Renal cortex interstitium (tissue), 15 donors: Measurements from ENCODE around the gene MEGF9. TPM values are rescaled to one million over a fixed set of nuclear protein-coding genes. Genes with fewer than 3 reads are reported as not detected.
"Not testable (repeated sequence)": the region's sequence is repeated elsewhere in the genome, so short reads cannot be mapped to it uniquely, and the experiment has no call there.

Experiments
- DNase-seq, 11 donors: peaks; one replicate each; pipeline ENCODE4 v3.0.0-alpha.2; 2013; ENCODE audit warnings: low read depth in 9 of 11, low spot score in 4 of 11; ENCODE audit errors: extremely low read depth in 1 of 11
- long read RNA-seq, 16 experiments: transcript quantifications; one replicate each; lab custom pipeline, GENCODE V29; 2026
- polyA plus RNA-seq, 3 donors: library from polyadenylated mRNA; unstranded; fragments of 120-200 nt; gene quantifications; one replicate each; pipeline ENCODE4 v1.2.1, GENCODE V29; 2013; ENCODE audit not compliant: insufficient read length in 3 of 3

MEGF9 gene
- 10 to 100 TPM; 15.2 to 19.2 (median 16.9) TPM for polyA plus RNA-seq
- long read RNA-seq, donor 1, result 0 reads
- long read RNA-seq, donor 2, full-length matches to known transcripts, result 1 of 1 reads
- long read RNA-seq, donor 2, partial matches to known transcripts, result 0 of 1 reads
- long read RNA-seq, donor 2, other reads (novel, unspliced or antisense), result 0 of 1 reads
- long read RNA-seq, donor 3, full-length matches to known transcripts, result 4 of 4 reads
- long read RNA-seq, donor 3, partial matches to known transcripts, result 0 of 4 reads
- long read RNA-seq, donor 3, other reads (novel, unspliced or antisense), result 0 of 4 reads
- long read RNA-seq, donor 4, result 0 reads
- long read RNA-seq, donor 5, result 0 reads
- long read RNA-seq, donor 6, full-length matches to known transcripts, result 1 of 1 reads
- long read RNA-seq, donor 6, partial matches to known transcripts, result 0 of 1 reads
- long read RNA-seq, donor 6, other reads (novel, unspliced or antisense), result 0 of 1 reads
- long read RNA-seq, donor 7, result 0 reads
- long read RNA-seq, donor 8, full-length matches to known transcripts, result 8 of 8 reads
- long read RNA-seq, donor 8, partial matches to known transcripts, result 0 of 8 reads
- long read RNA-seq, donor 8, other reads (novel, unspliced or antisense), result 0 of 8 reads
- long read RNA-seq, donor 9, full-length matches to known transcripts, result 3 of 3 reads
- long read RNA-seq, donor 9, partial matches to known transcripts, result 0 of 3 reads
- long read RNA-seq, donor 9, other reads (novel, unspliced or antisense), result 0 of 3 reads
- long read RNA-seq, donor 10, full-length matches to known transcripts, result 4 of 4 reads
- long read RNA-seq, donor 10, partial matches to known transcripts, result 0 of 4 reads
- long read RNA-seq, donor 10, other reads (novel, unspliced or antisense), result 0 of 4 reads
- long read RNA-seq, donor 11, full-length matches to known transcripts, result 4 of 4 reads
- long read RNA-seq, donor 11, partial matches to known transcripts, result 0 of 4 reads
- long read RNA-seq, donor 11, other reads (novel, unspliced or antisense), result 0 of 4 reads
- long read RNA-seq, donor 12, full-length matches to known transcripts, result 3 of 3 reads
- long read RNA-seq, donor 12, partial matches to known transcripts, result 0 of 3 reads
- long read RNA-seq, donor 12, other reads (novel, unspliced or antisense), result 0 of 3 reads
- long read RNA-seq, donor 13, result 0 reads
- long read RNA-seq, donor 14, full-length matches to known transcripts, result 4 of 4 reads
- long read RNA-seq, donor 14, partial matches to known transcripts, result 0 of 4 reads
- long read RNA-seq, donor 14, other reads (novel, unspliced or antisense), result 0 of 4 reads
- long read RNA-seq, donor 15, result 0 reads
- long read RNA-seq, donor 16, full-length matches to known transcripts, result 8 of 15 reads
- long read RNA-seq, donor 16, partial matches to known transcripts, result 7 of 15 reads
- long read RNA-seq, donor 16, other reads (novel, unspliced or antisense), result 0 of 15 reads

DNA sequence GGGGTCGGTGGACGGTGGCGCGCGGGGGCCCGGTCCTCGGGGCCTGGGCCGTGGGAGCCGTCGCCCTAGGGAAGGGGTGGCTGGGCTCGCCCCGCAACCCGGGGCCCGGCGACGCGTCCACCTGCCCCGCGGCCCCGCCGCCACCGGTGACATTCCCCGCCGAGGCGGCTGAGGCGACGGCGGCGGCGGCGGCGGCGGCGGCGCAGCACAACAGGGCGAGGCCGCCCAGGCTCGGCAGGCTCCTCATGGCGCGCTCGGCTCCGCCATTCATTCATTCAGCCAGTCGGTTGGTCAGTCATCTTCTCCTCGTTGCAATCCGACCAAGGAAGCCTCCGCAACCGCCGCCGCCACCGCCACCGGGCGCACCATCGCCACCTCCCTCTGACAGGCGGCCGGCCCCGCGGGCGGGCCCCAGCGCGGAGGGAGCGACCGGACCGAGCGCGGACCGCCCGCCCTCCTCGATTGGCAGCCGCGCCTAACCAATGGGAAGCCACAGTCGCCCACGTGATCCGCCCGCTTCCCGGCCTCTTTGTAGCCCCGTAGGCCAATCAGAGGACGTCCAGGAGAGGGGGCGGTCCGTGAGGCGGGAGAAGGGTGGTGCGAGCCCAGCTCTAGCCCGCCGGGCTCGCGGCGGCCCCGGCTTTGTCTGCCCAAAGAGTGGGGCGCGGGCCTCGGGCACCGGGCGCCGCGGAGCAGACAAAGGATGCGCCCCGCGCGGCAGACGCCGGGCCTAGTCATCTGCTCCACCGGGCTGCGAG lies at the start of gene MEGF9:
TSS of gene MEGF9 (minus strand) at position 383 of the 758 bp plus-strand sequence. CDS start at position 271, 112 bp downstream.
- peak; percentile 82 to 97 (median 96) for DNase-seq

DNA sequence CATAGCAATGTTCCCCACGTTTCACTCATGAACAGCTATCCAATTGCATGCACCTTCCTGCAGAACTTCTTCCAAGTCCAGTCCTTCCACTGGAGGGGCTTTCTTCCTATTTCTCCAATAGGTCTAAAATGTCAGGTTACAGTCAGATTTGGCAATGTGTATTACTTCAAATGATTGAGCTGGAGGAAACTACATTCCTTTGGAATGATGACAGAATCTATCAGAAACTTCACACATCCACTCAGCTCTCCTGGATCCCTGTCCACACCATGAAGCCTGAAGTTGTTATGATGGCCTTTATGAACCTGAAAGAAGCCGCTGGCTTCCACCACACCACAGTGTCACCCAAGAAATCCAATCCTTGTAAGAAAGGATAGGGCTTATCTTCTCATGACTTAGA lies 46.7 kb upstream of the MEGF9 start:
- no peak for DNase-seq

GRCh38 chr9:120759755-120760400 lies 45.6 kb upstream of the MEGF9 start:
- DNase-seq, result no peak

DNA sequence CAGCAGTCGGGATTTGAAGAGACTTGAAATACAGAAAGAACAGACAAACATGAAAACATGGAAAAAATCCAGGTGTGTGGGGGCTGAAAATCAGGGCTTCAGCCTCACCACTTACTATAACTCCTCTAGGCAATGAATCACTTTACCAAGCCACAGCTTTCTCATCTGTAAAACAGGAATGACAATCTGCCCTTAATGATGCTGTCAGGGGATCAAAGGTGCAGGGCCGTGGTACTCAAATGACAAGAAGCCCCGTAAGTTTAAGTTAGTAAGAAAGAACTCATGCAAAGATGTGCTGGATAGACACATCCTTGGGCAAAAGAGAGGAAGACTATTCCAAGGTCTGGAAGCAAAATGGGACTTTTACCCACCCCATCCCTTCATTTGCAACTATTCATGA lies 44.3 kb upstream of the MEGF9 start:
- DNase-seq, result no peak

DNA sequence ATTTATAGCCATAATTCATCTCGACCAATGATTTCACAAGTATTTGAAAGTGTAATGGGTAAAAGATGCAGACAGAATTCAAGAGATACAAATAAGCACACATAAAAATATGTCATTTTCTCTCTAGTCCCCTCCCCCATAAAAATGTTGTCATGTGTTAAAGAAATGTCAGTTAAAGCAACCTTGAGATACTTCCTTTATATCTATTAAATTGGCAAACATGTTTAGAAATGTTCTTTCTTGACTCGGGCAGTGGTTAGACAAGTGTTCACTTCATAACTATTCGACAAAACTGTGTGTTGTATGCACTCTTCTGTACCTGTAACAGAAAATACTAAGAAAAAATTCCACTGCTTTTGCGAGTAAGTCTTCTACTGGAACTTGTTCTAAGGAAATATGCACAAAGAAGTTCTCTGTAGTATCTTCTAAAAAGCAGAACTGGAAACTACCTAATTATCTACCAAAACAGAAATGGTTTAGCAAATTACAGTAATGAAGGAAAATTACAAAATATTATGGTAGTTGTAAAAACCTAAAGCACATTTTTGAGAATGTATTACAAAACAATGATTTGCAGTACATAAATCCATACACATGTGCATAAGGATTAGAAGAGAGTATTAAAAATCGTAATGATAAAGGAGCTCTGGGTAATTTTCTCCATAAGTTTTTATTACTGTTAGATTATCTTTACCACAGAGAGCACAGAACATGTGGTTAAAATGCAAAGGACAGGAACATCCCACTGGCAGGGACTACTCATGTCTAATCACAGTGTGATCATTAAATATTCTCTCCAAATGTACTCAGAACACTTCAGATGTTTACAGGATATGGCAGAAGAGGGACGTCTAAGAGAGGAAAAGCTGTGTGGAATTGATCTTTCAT lies 43.0 kb upstream of the MEGF9 start:
- no peak for DNase-seq

- no peak for DNase-seq
Observed at GRCh38 chr9:120756531-120756930, 42.3 kb upstream of the MEGF9 start.

DNA sequence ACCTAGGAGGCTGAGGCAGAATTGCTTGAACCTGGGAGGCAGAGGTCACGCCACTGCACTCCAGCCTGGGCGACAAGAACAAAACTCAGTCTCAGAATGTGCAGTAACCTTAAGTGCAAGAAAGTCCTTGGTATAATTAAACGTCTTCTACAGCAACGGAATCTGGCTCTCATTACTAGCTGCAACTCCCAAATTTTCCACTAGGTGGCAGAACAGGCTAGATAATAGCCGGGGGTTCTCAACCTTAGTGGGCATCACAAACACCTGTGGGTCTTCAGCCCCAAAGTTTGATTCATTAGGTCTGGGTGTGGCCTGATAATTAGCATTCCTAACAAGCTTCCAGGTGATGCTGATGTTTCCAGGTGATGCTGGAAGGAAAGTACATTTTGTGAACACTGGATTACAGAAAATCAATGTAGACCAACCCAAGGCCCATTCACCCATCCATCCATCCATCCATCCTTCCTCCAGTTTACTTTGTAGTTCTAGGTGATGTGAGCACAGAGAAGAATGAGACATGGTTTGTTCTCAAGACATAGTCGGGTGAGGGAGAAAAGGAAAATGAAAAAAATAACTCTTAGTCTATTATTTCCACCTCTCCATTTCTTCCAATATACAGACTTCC lies 41.7 kb upstream of the MEGF9 start:
- peak; percentile 10 to 56 (median 31) for DNase-seq

DNA sequence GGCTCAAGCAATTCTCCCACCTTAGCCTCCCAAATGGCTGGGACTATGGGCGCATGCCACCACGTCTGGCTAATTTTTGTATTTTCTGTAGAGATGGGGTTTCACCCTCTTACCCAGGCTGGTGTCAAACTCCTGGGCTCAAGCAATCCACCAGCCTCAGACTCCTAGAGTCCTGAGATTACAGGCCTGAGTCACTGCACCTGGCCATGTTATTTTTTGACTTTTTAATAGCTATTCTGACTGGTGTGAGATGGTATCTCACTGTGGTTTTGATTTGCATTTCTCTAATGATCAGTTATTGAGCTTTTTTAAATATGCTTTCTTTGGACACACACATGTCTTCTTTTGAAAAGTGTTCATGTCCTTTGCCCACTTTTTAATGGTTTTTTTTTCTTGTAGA lies 40.8 kb upstream of the MEGF9 start:
- DNase-seq, result no peak

DNA sequence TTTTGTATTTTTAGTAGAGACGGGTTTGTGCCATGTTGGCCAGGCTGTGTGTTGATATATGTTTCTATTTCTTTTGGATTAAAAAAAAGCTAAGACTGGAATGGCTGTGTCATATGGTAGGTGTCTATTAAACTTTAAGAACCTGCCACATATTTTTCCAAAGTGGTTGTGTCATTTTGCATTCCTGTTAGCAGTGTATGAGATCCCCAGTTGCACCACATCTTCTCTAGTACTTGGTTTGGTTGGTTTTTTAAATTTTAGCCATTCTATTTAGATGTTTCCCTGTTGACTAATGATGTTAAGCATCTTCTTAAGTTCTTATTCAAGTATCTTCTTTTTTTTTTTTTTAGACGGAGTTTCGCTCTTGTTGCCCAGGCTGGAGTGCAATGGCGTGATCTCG lies 36.2 kb upstream of the MEGF9 start:
- DNase-seq, result no peak

DNA sequence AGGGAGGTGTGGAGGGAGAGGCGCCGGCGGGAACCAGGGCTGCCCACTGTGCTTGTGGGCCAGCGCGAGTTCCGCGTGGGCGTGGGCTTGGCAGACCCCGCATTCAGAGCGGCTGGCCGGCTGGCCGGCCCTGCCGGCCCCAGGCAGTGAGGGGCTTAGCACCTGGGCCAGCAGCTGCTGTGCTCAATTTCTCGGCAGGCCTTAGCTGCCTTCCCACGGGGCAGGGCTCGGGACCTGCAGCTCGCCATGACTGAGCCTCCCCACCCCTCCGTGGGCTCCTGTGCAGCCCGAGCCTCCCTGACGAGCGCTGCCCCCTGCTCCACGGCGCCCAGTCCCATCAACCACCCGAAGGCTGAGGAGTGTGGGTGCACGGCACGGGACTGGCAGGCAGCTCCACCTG lies 32.1 kb upstream of the MEGF9 start:
- DNase-seq, result not testable (repeated sequence)

GRCh38 chr9:120745278-120745677 lies 31.0 kb upstream of the MEGF9 start:
- DNase-seq, result no peak

DNA sequence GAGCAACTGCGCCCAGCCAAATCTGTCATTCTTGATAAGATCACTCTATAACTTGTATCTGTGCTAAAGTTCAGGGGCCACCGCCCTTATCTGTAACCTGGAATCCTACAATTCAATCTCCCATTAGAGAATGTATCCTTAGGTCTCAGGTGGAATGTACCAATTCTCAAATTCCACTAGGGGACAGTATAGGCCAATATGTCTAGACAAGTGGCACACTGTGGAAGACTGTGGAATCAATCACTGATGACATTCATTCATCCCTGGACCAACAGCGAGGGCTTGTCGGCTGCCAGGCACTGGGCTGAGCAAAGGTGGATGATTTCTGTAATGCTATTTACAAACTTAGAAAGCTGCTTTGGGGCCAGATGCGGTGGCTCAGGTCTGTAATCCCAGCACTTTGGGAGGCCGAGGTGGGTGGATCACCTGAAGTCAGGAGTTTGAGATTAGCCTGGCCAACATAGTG lies 28.7 kb upstream of the MEGF9 start:
- DNase-seq, result no peak

DNA sequence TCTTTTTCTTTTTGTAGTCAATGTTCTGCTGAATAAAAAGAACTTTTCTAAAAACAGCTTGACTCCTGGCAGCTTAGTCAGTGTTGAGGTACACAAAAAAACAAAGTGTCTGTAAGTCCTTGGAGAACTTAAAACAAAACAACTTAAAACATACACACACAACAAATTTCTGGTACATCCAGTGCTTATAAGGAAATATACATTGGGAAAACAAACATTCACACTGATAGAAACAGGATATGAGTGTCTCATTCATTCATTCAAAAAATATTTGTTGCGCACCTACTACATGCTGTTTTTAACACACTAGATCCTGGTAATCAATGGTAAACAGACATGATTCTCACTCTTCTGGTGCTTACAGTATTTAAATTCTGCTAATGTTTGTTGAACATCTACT lies 27.4 kb upstream of the MEGF9 start:
- no peak for DNase-seq

- no peak for DNase-seq
Observed at GRCh38 chr9:120741191-120741590, 26.9 kb upstream of the MEGF9 start.

DNA sequence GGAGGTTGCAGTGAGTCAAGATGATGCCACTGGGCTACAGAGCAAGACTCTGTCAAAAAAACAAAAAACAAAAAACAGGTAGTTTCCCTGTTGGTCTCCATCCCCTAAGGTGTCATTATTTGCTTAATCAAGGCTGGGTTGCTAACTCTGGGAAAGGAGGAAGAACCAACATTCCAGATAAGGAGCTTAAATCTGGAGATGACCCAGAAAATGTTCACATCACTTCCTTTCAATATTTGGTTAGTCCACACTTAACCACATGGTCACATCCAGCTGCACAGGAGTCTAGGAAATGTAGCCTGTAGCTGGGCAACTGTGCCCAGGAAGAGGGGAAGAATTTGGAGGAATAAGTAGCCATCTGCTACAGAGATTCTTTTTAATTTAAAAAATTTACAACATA lies 25.9 kb upstream of the MEGF9 start:
- no peak for DNase-seq

DNA sequence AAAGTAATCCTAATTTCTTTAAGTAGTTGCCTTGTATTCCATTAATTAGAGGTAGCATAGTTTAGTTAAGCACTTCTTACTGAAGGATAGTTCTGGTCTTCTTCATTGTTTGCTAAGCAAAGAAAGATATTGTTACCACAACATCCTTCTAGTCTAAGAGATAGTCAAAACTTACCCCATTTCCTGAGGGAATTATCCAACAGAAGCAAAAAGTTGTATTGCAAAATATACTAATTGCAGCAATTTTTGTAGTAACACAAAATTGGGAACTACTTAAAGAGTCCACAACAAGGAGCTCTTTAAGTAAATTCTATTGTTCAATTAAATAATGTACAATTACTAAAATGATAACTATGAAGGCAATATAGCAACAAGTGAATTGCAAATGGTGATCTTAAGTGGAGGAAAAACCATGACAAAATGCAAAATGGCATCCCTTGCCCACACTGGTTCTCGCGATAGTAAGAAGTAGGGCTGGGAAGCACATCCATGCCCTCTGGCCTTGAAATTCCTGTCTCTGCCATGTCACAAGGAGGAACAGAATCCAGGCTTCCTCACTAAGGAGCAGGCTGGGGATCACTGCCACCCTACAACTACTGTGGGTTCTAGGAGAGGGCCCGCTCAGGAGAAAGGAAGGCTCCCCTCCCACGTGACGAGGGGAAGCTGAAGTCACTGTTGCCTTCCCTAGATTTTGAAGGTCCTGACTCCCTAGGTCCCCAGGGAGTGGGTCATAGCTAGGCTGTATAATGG lies 23.3 kb upstream of the MEGF9 start:
- DNase-seq, result no peak
